Parathyroid adenoma (tissue), 2 donors: ENCODE data around the gene AP2A2.

ENCODE experiments used
- H2AFZ ChIP-seq: fragments of 300-600 bp; sonication (generic); one replicate; pipeline ENCODE4 v1.7.0; 2017; ENCODE audit warnings: antibody characterized with exemption, mild to moderate bottlenecking
- H3K27ac ChIP-seq: fragments of 300-600 bp; sonication (generic); one replicate; pipeline ENCODE4 v1.7.0; 2017
- H3K27me3 ChIP-seq: fragments of 300-600 bp; sonication (generic); one replicate; pipeline ENCODE4 v1.7.0; 2017; ENCODE audit warnings: low read length; ENCODE audit not compliant: control insufficient read depth, insufficient read depth
- H3K36me3 ChIP-seq: fragments of 300-600 bp; sonication (generic); one replicate; pipeline ENCODE4 v1.7.0; 2017; ENCODE audit warnings: low read length; ENCODE audit not compliant: control insufficient read depth, insufficient read depth
- H3K4me1 ChIP-seq: fragments of 300-600 bp; sonication (generic); one replicate; pipeline ENCODE4 v1.7.0; 2017; ENCODE audit warnings: control low read depth
- H3K4me2 ChIP-seq: fragments of 300-600 bp; sonication (generic); one replicate; pipeline ENCODE4 v1.7.0; 2017; ENCODE audit warnings: low read length
- H3K4me3 ChIP-seq: fragments of 300-600 bp; sonication (generic); one replicate; pipeline ENCODE4 v1.7.0; 2017; ENCODE audit warnings: low read depth, low read length
- H3K79me2 ChIP-seq: fragments of 300-600 bp; sonication (generic); one replicate; pipeline ENCODE4 v1.7.0; 2017; ENCODE audit warnings: control low read depth
- H3K9ac ChIP-seq: fragments of 300-600 bp; sonication (generic); one replicate; pipeline ENCODE4 v1.7.0; 2017; ENCODE audit warnings: mild to moderate bottlenecking
- H3K9me3 ChIP-seq: fragments of 300-600 bp; sonication (generic); one replicate; pipeline ENCODE4 v1.7.0; 2017; ENCODE audit warnings: low read length; ENCODE audit not compliant: control insufficient read depth
- CTCF ChIP-seq: fragments of 300-600 bp; sonication (generic); IDR thresholded peaks from one replicate; pipeline ENCODE4 v1.7.0; 2017; ENCODE audit warnings: antibody characterized with exemption, mild to moderate bottlenecking
- donor health status: primary hyperparathyroidism.

The AP2A2 gene

GRCh38 chr11:1041936-1042608 lies 116.4 kb downstream of the AP2A2 start:
- H3K4me3 ChIP-seq: no peak overlapping the region
- H3K9me3 ChIP-seq: no peaks in the 10 kb centered on the region
- H3K36me3 ChIP-seq: no peaks in the 10 kb centered on the region
- H3K27me3 ChIP-seq: no peaks in the 10 kb centered on the region
- no peak overlapping the region for H3K9ac ChIP-seq
- no peak for TF ChIP-seq CTCF
- H2AFZ ChIP-seq: no peak overlapping the region
- no peaks in the 10 kb centered on the region for H3K79me2 ChIP-seq
- no peaks in the 10 kb centered on the region for H3K4me1 ChIP-seq
- no peak overlapping the region for H3K4me2 ChIP-seq
- no peak overlapping the region for H3K27ac ChIP-seq

GRCh38 chr11:1042626-1043562 lies 117.2 kb downstream of the AP2A2 start:
- Histone ChIP-seq H3K27me3 (no peaks in the 10 kb centered on the region), H3K27ac (no peak overlapping the region), H3K4me1 (no peaks in the 10 kb centered on the region), H3K9ac (no peak overlapping the region), H3K4me3 (no peak overlapping the region), H3K79me2 (no peaks in the 10 kb centered on the region), H3K4me2 (no peak overlapping the region), H3K36me3 (no peaks in the 10 kb centered on the region), H3K9me3 (no peaks in the 10 kb centered on the region), H2AFZ (no peak overlapping the region)
- no peak for TF ChIP-seq CTCF

GRCh38 chr11:1043563-1044096 lies 118.0 kb downstream of the AP2A2 start:
- H3K36me3 ChIP-seq: no peaks in the 10 kb centered on the region
- H3K4me3 ChIP-seq: no peak overlapping the region
- H3K27me3 ChIP-seq: no peaks in the 10 kb centered on the region
- H2AFZ ChIP-seq: no peak overlapping the region
- no peak overlapping the region for H3K4me2 ChIP-seq
- no peaks in the 10 kb centered on the region for H3K4me1 ChIP-seq
- TF ChIP-seq CTCF: no peak
- no peak overlapping the region for H3K27ac ChIP-seq
- no peaks in the 10 kb centered on the region for H3K9me3 ChIP-seq
- H3K79me2 ChIP-seq: no peaks in the 10 kb centered on the region
- H3K9ac ChIP-seq: no peak overlapping the region

GRCh38 chr11:1044160-1044559 lies 118.5 kb downstream of the AP2A2 start:
- no peak overlapping the region for H3K9ac ChIP-seq
- no peaks in the 10 kb centered on the region for H3K9me3 ChIP-seq
- no peak overlapping the region for H3K4me2 ChIP-seq
- no peak for TF ChIP-seq CTCF
- H3K36me3 ChIP-seq: no peaks in the 10 kb centered on the region
- no peaks in the 10 kb centered on the region for H3K79me2 ChIP-seq
- H3K27ac ChIP-seq: no peak overlapping the region
- H3K4me3 ChIP-seq: no peak overlapping the region
- H3K27me3 ChIP-seq: no peaks in the 10 kb centered on the region
- no peak overlapping the region for H2AFZ ChIP-seq
- H3K4me1 ChIP-seq: no peaks in the 10 kb centered on the region
